ENCODE results near the gene MTA2.
A peak's percentile ranks its signal among the peaks of the same experiment; 100 is the strongest.
"Not testable (repeated sequence)": the region's sequence is repeated elsewhere in the genome, so short reads cannot be mapped to it uniquely, and the experiment has no call there.

Gene MTA2

DNA sequence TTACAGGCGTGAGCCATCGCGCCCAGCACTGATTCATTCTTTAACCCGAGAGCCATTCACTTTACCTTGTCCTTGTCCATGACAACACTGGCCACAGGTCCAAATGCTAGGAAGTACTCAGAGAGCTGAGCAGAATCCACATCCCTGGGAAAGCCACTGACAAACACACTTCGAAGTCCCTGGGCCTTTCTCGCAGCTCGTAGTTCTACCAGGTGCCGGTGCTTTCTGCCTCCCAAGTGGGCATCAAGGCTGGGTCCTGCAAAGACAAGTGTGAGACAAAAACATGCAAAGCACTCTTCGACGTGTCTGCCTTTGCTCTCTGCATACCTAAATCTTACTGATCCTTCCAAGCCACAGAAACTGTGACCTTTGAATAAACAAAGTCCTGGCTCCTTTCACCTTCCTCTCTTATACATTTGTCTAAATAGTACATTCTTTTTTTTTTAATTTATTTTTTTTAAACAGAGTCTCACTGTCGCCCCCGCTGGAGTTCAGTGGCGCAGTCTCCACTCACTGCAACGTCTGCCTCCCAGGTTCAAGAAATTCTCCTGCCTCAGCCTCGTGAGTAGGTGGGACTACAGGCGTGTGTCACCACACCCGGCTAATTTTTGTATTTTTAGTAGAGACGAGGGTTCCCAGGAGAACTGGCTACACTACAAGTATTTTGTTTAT is 12.6 kb downstream of the MTA2 start:
- H3K4me1 ChIP-seq (ENCODE audit: control insufficient read depth, low read depth, low read length), result peaks cover 2% of the 10 kb centered on the region
- H4K5ac ChIP-seq (ENCODE audit: low read length), result no peak overlapping the region
- no peak overlapping the region for H3K4me3 ChIP-seq (ENCODE audit: low read length)
- WGBS (ENCODE audit: extremely low coverage, insufficient coverage, low lambda C conversion rate), result no CpG with 5 or more reads among the region's 18 CpGs
- H3K18ac ChIP-seq (ENCODE audit: low read length), result no peak overlapping the region
- no peak overlapping the region for H3K9ac ChIP-seq (ENCODE audit: low read length)
- no peak overlapping the region for H4K8ac ChIP-seq (ENCODE audit: low read depth, low read length)
- H2AK5ac ChIP-seq (ENCODE audit: low read length), result no peak overlapping the region
- no peak overlapping the region for H3K23ac ChIP-seq (ENCODE audit: low read length)
- H2BK120ac ChIP-seq (ENCODE audit: low read depth, low read length), result no peak overlapping the region
- H2BK15ac ChIP-seq (replicated peaks; ENCODE audit: low read depth), result no peak overlapping the region
- no peaks in the 10 kb centered on the region for H3K27me3 ChIP-seq (ENCODE audit: insufficient read depth, low read length, poor library complexity)
- no peak overlapping the region for H3K56ac ChIP-seq (ENCODE audit: low read length)
- H3K4ac ChIP-seq (ENCODE audit: low read depth, low read length), result no peak overlapping the region
- H3K4me2 ChIP-seq (ENCODE audit: low read length), result no peak overlapping the region
- peak; percentile 40 for DNase-seq
- no peak overlapping the region for H3K27ac ChIP-seq (ENCODE audit: low read depth, low read length)
- no peak overlapping the region for H2BK5ac ChIP-seq (ENCODE audit: low read length)
- H3K79me2 ChIP-seq (ENCODE audit: control insufficient read depth, insufficient read depth, low read length), result peaks cover 5% of the 10 kb centered on the region
- H3K36me3 ChIP-seq (ENCODE audit: control insufficient read depth, insufficient read depth, low read length), result peaks cover 5% of the 10 kb centered on the region
- peaks cover 5% of the 10 kb centered on the region for H3K79me1 ChIP-seq (ENCODE audit: low read length)

GRCh38 chr11:62585356-62585755 is 16.3 kb downstream of the MTA2 start:
- not testable (repeated sequence) for H3K18ac ChIP-seq (ENCODE audit: low read length); H3K27me3 ChIP-seq (ENCODE audit: insufficient read depth, low read length, poor library complexity); H3K56ac ChIP-seq (ENCODE audit: low read length); H3K9ac ChIP-seq (ENCODE audit: low read length); H3K4me2 ChIP-seq (ENCODE audit: low read length); H2BK120ac ChIP-seq (ENCODE audit: low read depth, low read length); H4K8ac ChIP-seq (ENCODE audit: low read depth, low read length); H3K4me1 ChIP-seq (ENCODE audit: control insufficient read depth, low read depth, low read length); H4K5ac ChIP-seq (ENCODE audit: low read length); H3K23ac ChIP-seq (ENCODE audit: low read length); DNase-seq; H3K27ac ChIP-seq (ENCODE audit: low read depth, low read length); H2AK5ac ChIP-seq (ENCODE audit: low read length); H3K79me2 ChIP-seq (ENCODE audit: control insufficient read depth, insufficient read depth, low read length); H3K4me3 ChIP-seq (ENCODE audit: low read length); H3K79me1 ChIP-seq (ENCODE audit: low read length); H2BK15ac ChIP-seq (replicated peaks; ENCODE audit: low read depth); H3K36me3 ChIP-seq (ENCODE audit: control insufficient read depth, insufficient read depth, low read length); H2BK5ac ChIP-seq (ENCODE audit: low read length); H3K4ac ChIP-seq (ENCODE audit: low read depth, low read length)
- no CpG with 5 or more reads among the region's 7 CpGs for WGBS (ENCODE audit: extremely low coverage, insufficient coverage, low lambda C conversion rate)

DNA sequence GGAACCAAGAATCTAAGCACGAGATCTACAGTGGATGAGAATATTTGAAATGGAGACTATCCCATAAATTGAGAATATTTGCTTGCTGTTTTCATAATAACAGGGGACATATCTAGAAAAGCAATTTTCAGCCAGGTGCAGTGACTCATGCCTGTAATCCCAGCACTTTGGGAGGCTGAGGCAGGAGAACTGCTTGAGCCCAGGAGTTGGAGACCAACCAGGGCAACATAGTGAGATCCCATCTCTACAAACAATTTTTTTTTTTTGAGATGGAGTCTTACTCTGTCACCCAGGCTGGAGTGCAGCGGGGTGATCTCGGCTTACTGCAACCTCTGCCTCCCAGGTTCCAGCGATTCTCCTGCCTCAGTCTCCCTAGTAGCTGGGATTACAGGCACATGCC is 19.9 kb downstream of the MTA2 start:
- not testable (repeated sequence) for DNase-seq; H3K79me1 ChIP-seq (ENCODE audit: low read length); H2BK120ac ChIP-seq (ENCODE audit: low read depth, low read length); H3K27ac ChIP-seq (ENCODE audit: low read depth, low read length); H3K23ac ChIP-seq (ENCODE audit: low read length); H2BK15ac ChIP-seq (replicated peaks; ENCODE audit: low read depth); H2AK5ac ChIP-seq (ENCODE audit: low read length); H3K4ac ChIP-seq (ENCODE audit: low read depth, low read length); H3K36me3 ChIP-seq (ENCODE audit: control insufficient read depth, insufficient read depth, low read length); H3K4me1 ChIP-seq (ENCODE audit: control insufficient read depth, low read depth, low read length); H3K18ac ChIP-seq (ENCODE audit: low read length); H3K56ac ChIP-seq (ENCODE audit: low read length); H3K9ac ChIP-seq (ENCODE audit: low read length); H4K8ac ChIP-seq (ENCODE audit: low read depth, low read length); H4K5ac ChIP-seq (ENCODE audit: low read length); H3K27me3 ChIP-seq (ENCODE audit: insufficient read depth, low read length, poor library complexity); H3K4me3 ChIP-seq (ENCODE audit: low read length); H3K4me2 ChIP-seq (ENCODE audit: low read length); H2BK5ac ChIP-seq (ENCODE audit: low read length); H3K79me2 ChIP-seq (ENCODE audit: control insufficient read depth, insufficient read depth, low read length)
- WGBS (ENCODE audit: extremely low coverage, insufficient coverage, low lambda C conversion rate), result no CpG with 5 or more reads among the region's 4 CpGs

DNA sequence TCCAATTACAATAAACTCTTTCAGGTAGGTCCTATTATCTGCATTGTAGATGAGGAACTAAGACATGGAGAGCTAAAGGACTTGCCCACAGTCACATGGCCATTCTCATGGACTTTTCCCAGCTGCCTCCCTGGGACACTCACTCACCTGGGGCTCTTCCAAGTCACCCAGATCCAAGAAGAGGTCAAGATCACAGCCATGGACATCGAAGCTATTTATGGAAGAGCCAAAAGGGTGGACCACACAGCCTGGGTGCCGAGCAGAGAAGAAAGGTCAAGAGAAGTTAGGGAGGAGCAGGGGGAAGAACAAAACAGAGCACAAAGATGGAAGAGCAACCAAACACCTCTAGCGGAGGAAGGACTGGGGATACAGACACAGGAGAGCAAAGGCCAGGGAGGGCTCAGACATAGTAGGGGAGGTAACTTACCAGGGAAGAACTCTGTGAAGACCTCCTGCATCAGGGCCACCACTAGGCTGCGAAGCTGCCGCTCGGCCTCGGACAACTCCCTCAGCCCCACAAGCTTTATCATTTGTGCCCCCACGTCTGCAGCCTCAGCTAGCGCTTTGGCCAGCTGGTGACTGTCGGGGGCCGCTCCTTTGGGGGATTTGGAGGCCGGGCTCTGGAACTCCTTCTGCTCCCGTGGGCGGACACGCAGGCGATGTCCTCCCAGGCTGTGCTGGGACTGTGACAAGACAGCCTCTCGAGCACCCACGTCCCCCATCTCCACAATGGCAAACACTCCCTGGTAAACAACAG is 20.5 kb downstream of the MTA2 start:
- H3K4me1 ChIP-seq (ENCODE audit: control insufficient read depth, low read depth, low read length), result no peaks in the 10 kb centered on the region
- no peak overlapping the region for H2AK5ac ChIP-seq (ENCODE audit: low read length)
- H3K36me3 ChIP-seq (ENCODE audit: control insufficient read depth, insufficient read depth, low read length), result peaks cover 2% of the 10 kb centered on the region
- H3K79me1 ChIP-seq (ENCODE audit: low read length), result no peaks in the 10 kb centered on the region
- no peak overlapping the region for H2BK15ac ChIP-seq (replicated peaks; ENCODE audit: low read depth)
- no peak overlapping the region for H3K4me3 ChIP-seq (ENCODE audit: low read length)
- no peak overlapping the region for H3K27ac ChIP-seq (ENCODE audit: low read depth, low read length)
- no peak overlapping the region for H3K18ac ChIP-seq (ENCODE audit: low read length)
- no CpG with 5 or more reads among the region's 18 CpGs for WGBS (ENCODE audit: extremely low coverage, insufficient coverage, low lambda C conversion rate)
- H3K27me3 ChIP-seq (ENCODE audit: insufficient read depth, low read length, poor library complexity), result no peaks in the 10 kb centered on the region
- H4K5ac ChIP-seq (ENCODE audit: low read length), result no peak overlapping the region
- no peak overlapping the region for H2BK120ac ChIP-seq (ENCODE audit: low read depth, low read length)
- no peak overlapping the region for H3K56ac ChIP-seq (ENCODE audit: low read length)
- no peak for DNase-seq
- H3K9ac ChIP-seq (ENCODE audit: low read length), result no peak overlapping the region
- H3K4ac ChIP-seq (ENCODE audit: low read depth, low read length), result no peak overlapping the region
- H3K4me2 ChIP-seq (ENCODE audit: low read length), result no peak overlapping the region
- no peaks in the 10 kb centered on the region for H3K79me2 ChIP-seq (ENCODE audit: control insufficient read depth, insufficient read depth, low read length)
- H2BK5ac ChIP-seq (ENCODE audit: low read length), result no peak overlapping the region
- no peak overlapping the region for H4K8ac ChIP-seq (ENCODE audit: low read depth, low read length)
- H3K23ac ChIP-seq (ENCODE audit: low read length), result no peak overlapping the region

GRCh38 chr11:62579252-62579651 is 22.4 kb downstream of the MTA2 start:
- H3K27ac ChIP-seq (ENCODE audit: low read depth, low read length), result no peak overlapping the region

More at GRCh38 chr11:62579252-62579651, 22.4 kb downstream of the MTA2 start:
- H3K18ac ChIP-seq (ENCODE audit: low read length), result no peak overlapping the region
- H3K4ac ChIP-seq (ENCODE audit: low read depth, low read length), result no peak overlapping the region
- peaks cover 2% of the 10 kb centered on the region for H3K36me3 ChIP-seq (ENCODE audit: control insufficient read depth, insufficient read depth, low read length)
- peaks cover 3% of the 10 kb centered on the region for H3K4me1 ChIP-seq (ENCODE audit: control insufficient read depth, low read depth, low read length)
- WGBS (ENCODE audit: extremely low coverage, insufficient coverage, low lambda C conversion rate), result no CpG with 5 or more reads among the region's 2 CpGs
- no peak overlapping the region for H2BK15ac ChIP-seq (replicated peaks; ENCODE audit: low read depth)
- H4K5ac ChIP-seq (ENCODE audit: low read length), result no peak overlapping the region
- no peaks in the 10 kb centered on the region for H3K79me1 ChIP-seq (ENCODE audit: low read length)
- H3K4me2 ChIP-seq (ENCODE audit: low read length), result no peak overlapping the region
- H4K8ac ChIP-seq (ENCODE audit: low read depth, low read length), result no peak overlapping the region
- no peaks in the 10 kb centered on the region for H3K27me3 ChIP-seq (ENCODE audit: insufficient read depth, low read length, poor library complexity)
- H3K9ac ChIP-seq (ENCODE audit: low read length), result no peak overlapping the region
- H2BK120ac ChIP-seq (ENCODE audit: low read depth, low read length), result no peak overlapping the region
- H3K79me2 ChIP-seq (ENCODE audit: control insufficient read depth, insufficient read depth, low read length), result no peaks in the 10 kb centered on the region
- DNase-seq, result no peak
- H2BK5ac ChIP-seq (ENCODE audit: low read length), result no peak overlapping the region
- H3K23ac ChIP-seq (ENCODE audit: low read length), result no peak overlapping the region
- no peak overlapping the region for H3K4me3 ChIP-seq (ENCODE audit: low read length)
- no peak overlapping the region for H3K56ac ChIP-seq (ENCODE audit: low read length)
- H2AK5ac ChIP-seq (ENCODE audit: low read length), result no peak overlapping the region
